HG03442 (cell line): ENCODE results near the gene ARHGEF6.

Source experiments
- ATAC-seq: cut with Tn5 transposase; IDR thresholded peaks from one replicate; pipeline ENCODE4 v1.9.1; 2021; ENCODE audit warnings: mild to moderate bottlenecking, moderate library complexity; ENCODE audit not compliant: unreplicated experiment

ARHGEF6 gene

GRCh38 chrX:136708348-136708747 lies 72.4 kb downstream of the ARHGEF6 start:
- no peak for ATAC-seq

- ATAC-seq: no peak
These were observed 83.6 kb downstream of the ARHGEF6 start for GRCh38 chrX:136697156-136697555.

GRCh38 chrX:136694431-136695087 lies 86.2 kb downstream of the ARHGEF6 start:
- ATAC-seq: no peak

GRCh38 chrX:136692271-136692670 lies 88.5 kb downstream of the ARHGEF6 start:
- ATAC-seq: no peak

GRCh38 chrX:136691028-136691809 lies 89.5 kb downstream of the ARHGEF6 start:
- ATAC-seq: no peak

GRCh38 chrX:136689436-136689835 lies 91.3 kb downstream of the ARHGEF6 start:
- ATAC-seq: no peak

- ATAC-seq: no peak
These were observed 93.3 kb downstream of the ARHGEF6 start for GRCh38 chrX:136687457-136687856.

- ATAC-seq: no peak
These were observed 96.6 kb downstream of the ARHGEF6 start for GRCh38 chrX:136684120-136684519.

- no peak for ATAC-seq
These were observed 101.2 kb downstream of the ARHGEF6 start for GRCh38 chrX:136679531-136679930.

- ATAC-seq: no peak
These were observed 106.3 kb downstream of the ARHGEF6 start for GRCh38 chrX:136674270-136674985.

GRCh38 chrX:136671006-136671610 lies 109.6 kb downstream of the ARHGEF6 start:
- ATAC-seq: no peak

GRCh38 chrX:136667446-136668168 lies 113.1 kb downstream of the ARHGEF6 start:
- no peak for ATAC-seq

- no peak for ATAC-seq
These were observed 114.6 kb downstream of the ARHGEF6 start for GRCh38 chrX:136666088-136666487.

- peak; percentile 73 for ATAC-seq
These were observed 115.4 kb downstream of the ARHGEF6 start for GRCh38 chrX:136665258-136665900.

- ATAC-seq: no peak
These were observed 117.8 kb downstream of the ARHGEF6 start for GRCh38 chrX:136662976-136663375.

- ATAC-seq: no peak
These were observed 118.6 kb downstream of the ARHGEF6 start for GRCh38 chrX:136662104-136662503.

- ATAC-seq: no peak
These were observed 119.8 kb downstream of the ARHGEF6 start for GRCh38 chrX:136660896-136661295.

GRCh38 chrX:136659174-136659573 lies 121.6 kb downstream of the ARHGEF6 start:
- no peak for ATAC-seq

GRCh38 chrX:136658151-136658550 lies 122.6 kb downstream of the ARHGEF6 start:
- ATAC-seq: peak; percentile 47

GRCh38 chrX:136656361-136656964 lies 124.3 kb downstream of the ARHGEF6 start:
- ATAC-seq: no peak
